B cell (primary cell): Measurements from ENCODE around the gene UNC13C. TPM values are rescaled to one million over a fixed set of nuclear protein-coding genes. Genes with fewer than 3 reads are reported as not detected.

Experiments
- ATAC-seq: fragments of 200-7000 bp; cut with Tn5 transposase; one replicate; pipeline ENCODE4 v1.10.0; 2021; ENCODE audit warnings: low read depth, mild to moderate bottlenecking, moderate number of reproducible peaks, moderate library complexity
- CTCF ChIA-PET: fragments of 350-600 bp; sonication (Branson Sonifier 250); formaldehyde crosslinking; loops from one replicate; lab custom pipeline; 2021; ENCODE audit warnings: antibody characterized with exemption, inconsistent platforms; lab: Charles Lee
- POLR2A ChIA-PET: fragments of 350-600 bp; sonication (Branson Sonifier 250); formaldehyde crosslinking; loops from one replicate; lab custom pipeline; 2021; ENCODE audit warnings: antibody characterized with exemption; lab: Charles Lee
- DNase-seq: peaks from one replicate; pipeline ENCODE4 v3.0.0; 2013
- H2AFZ ChIP-seq: 2 replicates; pipeline ENCODE4 v1.6.1; 2012; ENCODE audit warnings: mild to moderate bottlenecking, low read depth, low read length; ENCODE audit not compliant: insufficient read depth, poor library complexity, severe bottlenecking
- H3K27ac ChIP-seq, 2 donors: 1 replicate in 1 of 2; 2 replicates in 1 of 2; pipeline ENCODE4 v1.5.1; 2012 to 2013; ENCODE audit warnings: low read length in 2 of 2, mild to moderate bottlenecking in 2 of 2, moderate library complexity in 1 of 2
- H3K27me3 ChIP-seq, 4 experiments: fragments of 200-600 bp in 1 of 4; sonication (generic) in 1 of 4; replicated peaks in 1 of 4; 1 replicate in 2 of 4; 2 replicates in 2 of 4; pipeline versions ENCODE4 v1.6.1 to v1.7.0; 2013 to 2016; ENCODE audit warnings: low read length in 3 of 4, mild to moderate bottlenecking in 2 of 4, mixed read lengths in 1 of 4, moderate library complexity in 1 of 4; ENCODE audit not compliant: insufficient read depth in 4 of 4, control insufficient read depth in 3 of 4; ENCODE audit errors: control extremely low read depth in 1 of 4
- H3K36me3 ChIP-seq, 2 experiments: replicated peaks in 1 of 2; 1 replicate in 1 of 2; 2 replicates in 1 of 2; pipeline versions ENCODE4 v1.6.1 to v1.7.1; 2013; ENCODE audit warnings: low read length in 1 of 2; ENCODE audit not compliant: insufficient read depth in 2 of 2, control insufficient read depth in 1 of 2; ENCODE audit errors: control extremely low read depth in 1 of 2, extremely low read depth in 1 of 2
- H3K4me1 ChIP-seq, 2 donors: fragments of 200-600 bp in 1 of 2; sonication (generic) in 1 of 2; 1 replicate in 1 of 2; 2 replicates in 1 of 2; pipeline versions ENCODE4 v1.5.1 to v1.6.1; 2013 to 2017; ENCODE audit warnings: low read length in 2 of 2; ENCODE audit not compliant: control insufficient read depth in 2 of 2, insufficient read depth in 2 of 2
- H3K4me2 ChIP-seq: replicated peaks from 2 replicates; pipeline ENCODE3; 2012; ENCODE audit warnings: mild to moderate bottlenecking, low read depth, low read length; ENCODE audit not compliant: poor library complexity, severe bottlenecking
- H3K4me3 ChIP-seq, 5 experiments: fragments of 200-600 bp in 1 of 5; sonication (generic) in 1 of 5; 1 replicate in 3 of 5; 2 replicates in 2 of 5; pipeline versions ENCODE4 v1.5.1 to v1.7.0; 2011 to 2016; ENCODE audit warnings: low read length in 4 of 5, mild to moderate bottlenecking in 4 of 5, low read depth in 2 of 5, control low read depth in 1 of 5, moderate library complexity in 1 of 5; ENCODE audit not compliant: insufficient read depth in 1 of 5; ENCODE audit errors: control extremely low read depth in 1 of 5, extremely low read depth in 1 of 5
- H3K79me2 ChIP-seq: fragments of 200-600 bp; sonication (generic); one replicate; pipeline ENCODE4 v1.6.0; 2016; ENCODE audit warnings: low read length; ENCODE audit not compliant: control insufficient read depth, insufficient read depth
- H3K9ac ChIP-seq: fragments of 200-600 bp; sonication (generic); 2 replicates; pipeline ENCODE4 v1.6.1; 2017; ENCODE audit warnings: mild to moderate bottlenecking, low read length, moderate library complexity
- H3K9me3 ChIP-seq, 3 donors: one replicate each; pipeline versions ENCODE4 v1.6.1 to v1.7.1; 2013; ENCODE audit warnings: low read length in 2 of 3; ENCODE audit not compliant: control insufficient read depth in 2 of 3, insufficient read depth in 1 of 3; ENCODE audit errors: control extremely low read depth in 1 of 3
- H4K20me1 ChIP-seq: 2 replicates; pipeline ENCODE4 v1.6.0; 2012; ENCODE audit warnings: mild to moderate bottlenecking, low read length; ENCODE audit not compliant: insufficient read depth, control insufficient read depth, poor library complexity, severe bottlenecking
- H3K27ac Mint-ChIP-seq: one replicate; pipeline ENCODE4 v1.8.0; 2021; ENCODE audit warnings: mixed read lengths
- H3K27me3 Mint-ChIP-seq: one replicate; pipeline ENCODE4 v1.8.0; 2021; ENCODE audit warnings: mixed read lengths
- H3K4me1 Mint-ChIP-seq: one replicate; pipeline ENCODE4 v1.8.0; 2021; ENCODE audit warnings: mixed read lengths
- H3K4me3 Mint-ChIP-seq: one replicate; pipeline ENCODE4 v1.8.0; 2021; ENCODE audit warnings: mixed read lengths
- H3K9me3 Mint-ChIP-seq: one replicate; pipeline ENCODE4 v1.8.0; 2022; ENCODE audit warnings: mixed read lengths; ENCODE audit not compliant: insufficient read depth
- EZH2 ChIP-seq: IDR thresholded peaks from 2 replicates; pipeline ENCODE4 v1.6.1; 2012; ENCODE audit warnings: borderline replicate concordance, low read depth, mild to moderate bottlenecking, moderate library complexity, low read length; ENCODE audit not compliant: insufficient read depth, poor library complexity, severe bottlenecking
- WGBS: methylation state at CpG from one replicate; pipeline ENCODE4 v1.1.5; 2013; ENCODE audit warnings: missing lambda C conversion rate; ENCODE audit not compliant: insufficient coverage; 5-methylcytosine and 5-hydroxymethylcytosine counted together
- intact Hi-C: fragments of 100-400 bp; cut with micrococcal nuclease; formaldehyde crosslinking; loops from one replicate; pipeline ENCODE4 v1.10.0; 2022
- polyA plus RNA-seq: library from polyadenylated mRNA; depleted of rRNA; stranded (reverse); fragments of >200 nt; gene quantifications from 2 replicates; pipeline ENCODE4 v1.2.3, GENCODE V29; 2012
- total RNA-seq, 2 donors: library from RNA; stranded (reverse); fragments of 120-200 nt in 1 of 2; gene quantifications; 1 replicate in 1 of 2; 2 replicates in 1 of 2; pipeline versions ENCODE4 v1.2.3 to v1.2.4, GENCODE V29; 2013 to 2022
- TF ChIP-seq, protein P1 (sequence below): fragments of 200-600 bp; IDR thresholded peaks from one replicate; pipeline ENCODE4 v1.8.0; 2022; ENCODE audit warnings: antibody characterized with exemption, mild to moderate bottlenecking

The UNC13C gene
- total and polyA plus RNA-seq, 2 donors (not counting 1 experiment from before 2014, with no cell fraction given): not detected

DNA sequence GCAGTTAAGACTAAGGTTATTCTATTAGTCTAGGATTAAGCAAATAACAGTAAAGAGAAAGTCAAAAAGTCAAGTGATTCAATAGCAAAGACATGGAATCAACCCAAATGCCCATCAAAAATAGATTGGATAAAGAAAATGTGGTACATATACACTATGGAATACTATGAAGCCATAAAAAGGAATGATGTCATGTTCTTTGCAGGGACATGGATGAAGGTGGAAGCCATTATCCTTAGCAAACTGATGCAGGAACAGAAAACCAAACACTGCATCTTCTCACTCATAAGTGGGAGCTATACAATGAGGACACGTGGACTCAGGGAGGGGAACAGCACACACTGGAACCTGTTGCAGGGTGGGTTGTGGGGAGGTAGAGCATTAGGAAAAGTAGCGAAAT is 29.0 kb downstream of the UNC13C start:
- ATAC-seq (no peak), DNase-seq (no peak)
- H4K20me1 ChIP-seq: no peaks in the 10 kb centered on the region
- Mint-ChIP-seq H3K4me1 (no peaks in the 10 kb centered on the region), H3K4me3 (no peak overlapping the region), H3K27ac (no peak overlapping the region), H3K9me3 (peaks cover 3% of the 10 kb centered on the region), H3K27me3 (no peaks in the 10 kb centered on the region)
- no peak overlapping the region for H3K4me2 ChIP-seq
- H3K4me3 ChIP-seq: no peak overlapping the region
- no peaks in the 10 kb centered on the region for H3K9me3 ChIP-seq
- WGBS: no CpG with 5 or more reads among the region's 2 CpGs
- intact Hi-C loops: no loop called here
- H3K79me2 ChIP-seq: no peaks in the 10 kb centered on the region
- no peaks in the 10 kb centered on the region for H3K27me3 ChIP-seq
- ChIA-PET POLR2A (no interaction called here), CTCF (no interaction called here)
- TF ChIP-seq, protein P1, sequence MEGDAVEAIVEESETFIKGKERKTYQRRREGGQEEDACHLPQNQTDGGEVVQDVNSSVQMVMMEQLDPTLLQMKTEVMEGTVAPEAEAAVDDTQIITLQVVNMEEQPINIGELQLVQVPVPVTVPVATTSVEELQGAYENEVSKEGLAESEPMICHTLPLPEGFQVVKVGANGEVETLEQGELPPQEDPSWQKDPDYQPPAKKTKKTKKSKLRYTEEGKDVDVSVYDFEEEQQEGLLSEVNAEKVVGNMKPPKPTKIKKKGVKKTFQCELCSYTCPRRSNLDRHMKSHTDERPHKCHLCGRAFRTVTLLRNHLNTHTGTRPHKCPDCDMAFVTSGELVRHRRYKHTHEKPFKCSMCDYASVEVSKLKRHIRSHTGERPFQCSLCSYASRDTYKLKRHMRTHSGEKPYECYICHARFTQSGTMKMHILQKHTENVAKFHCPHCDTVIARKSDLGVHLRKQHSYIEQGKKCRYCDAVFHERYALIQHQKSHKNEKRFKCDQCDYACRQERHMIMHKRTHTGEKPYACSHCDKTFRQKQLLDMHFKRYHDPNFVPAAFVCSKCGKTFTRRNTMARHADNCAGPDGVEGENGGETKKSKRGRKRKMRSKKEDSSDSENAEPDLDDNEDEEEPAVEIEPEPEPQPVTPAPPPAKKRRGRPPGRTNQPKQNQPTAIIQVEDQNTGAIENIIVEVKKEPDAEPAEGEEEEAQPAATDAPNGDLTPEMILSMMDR: no peak
- no peak for TF ChIP-seq EZH2
- H2AFZ ChIP-seq: no peak overlapping the region
- no peaks in the 10 kb centered on the region for H3K4me1 ChIP-seq
- no peak overlapping the region for H3K9ac ChIP-seq
- H3K36me3 ChIP-seq: no peaks in the 10 kb centered on the region
- no peak overlapping the region for H3K27ac ChIP-seq

- H3K4me2 ChIP-seq: no peak overlapping the region
- Mint-ChIP-seq H3K9me3 (no peaks in the 10 kb centered on the region), H3K27ac (no peak overlapping the region), H3K4me3 (no peak overlapping the region), H3K27me3 (no peaks in the 10 kb centered on the region), H3K4me1 (no peaks in the 10 kb centered on the region)
- no peaks in the 10 kb centered on the region for H3K4me1 ChIP-seq
- no peak for TF ChIP-seq EZH2
- TF ChIP-seq, protein P1: no peak
- intact Hi-C loops: no loop called here
- no peak for ATAC-seq
- no peak overlapping the region for H3K9ac ChIP-seq
- no peaks in the 10 kb centered on the region for H3K27me3 ChIP-seq
- H3K4me3 ChIP-seq: no peak overlapping the region
- no peaks in the 10 kb centered on the region for H3K36me3 ChIP-seq
- H3K79me2 ChIP-seq: no peaks in the 10 kb centered on the region
- H2AFZ ChIP-seq: no peak overlapping the region
- 40% methylated on average over 1 of the region's 1 CpG for WGBS
- no peaks in the 10 kb centered on the region for H3K9me3 ChIP-seq
- H4K20me1 ChIP-seq: no peaks in the 10 kb centered on the region
- no peak for DNase-seq
- ChIA-PET POLR2A (no interaction called here), CTCF (no interaction called here)
- no peak overlapping the region for H3K27ac ChIP-seq
These were observed 33.4 kb downstream of the UNC13C start for GRCh38 chr15:54011656-54012055.
